HCT116 (cell line): ENCODE results near the gene TMEM256. TPM values are rescaled to one million over a fixed set of nuclear protein-coding genes. Genes with fewer than 3 reads are reported as not detected.

Experiments used
- ATAC-seq: fragments of 200-7000 bp; cut with Tn5 transposase; 2 replicates; pipeline ENCODE4 v1.9.1; 2020; ENCODE audit warnings: mild to moderate bottlenecking, moderate library complexity
- BruUV-seq: library from RNA; stranded (reverse); fragments of 400-500 nt; replicated peaks from 2 replicates; lab custom pipeline; 2021; lab: Mats Ljungman, UMichigan
- CTCF ChIA-PET: fragments of 300-600 bp; sonication (Branson Sonifier 250); formaldehyde crosslinking; loops from one replicate; lab custom pipeline; 2021; ENCODE audit warnings: antibody characterized with exemption; lab: Charles Lee
- POLR2A ChIA-PET: fragments of 300-600, 350-600 bp; sonication (Branson Sonifier 250); formaldehyde crosslinking; loops from one replicate; lab custom pipeline; 2021; ENCODE audit warnings: antibody characterized with exemption; lab: Charles Lee
- RAD21 ChIA-PET, 2 experiments: fragments of 300-600 bp; sonication (Branson Sonifier 250); formaldehyde crosslinking; loops; one replicate each; lab custom pipeline; 2023; ENCODE audit warnings: low total read pairs in 2 of 2; ENCODE audit not compliant: uncharacterized antibody in 2 of 2, unreplicated experiment in 2 of 2, low non-redundant PET in 1 of 2; lab: Charles Lee
- DNase-seq: peaks from one replicate; pipeline ENCODE4 v3.0.0-alpha.2; 2010; ENCODE audit warnings: low read depth, low spot score
- H2AFZ ChIP-seq: fragments of 200-600 bp; shearing (Covaris generic), sonication (generic); 2 replicates; pipeline ENCODE4 v1.6.1; 2017; ENCODE audit warnings: low read depth, mixed run types, mixed read lengths, antibody characterized with exemption, low read length; ENCODE audit not compliant: poor library complexity, severe bottlenecking
- H3K27ac ChIP-seq: 2 replicates; pipeline ENCODE4 v1.5.1; 2012; ENCODE audit warnings: low read depth, low read length
- H3K27me3 ChIP-seq: fragments of 200-600 bp; sonication (generic); 2 replicates; pipeline ENCODE4 v1.6.1; 2016; ENCODE audit warnings: mixed run types, low read length, mixed read lengths; ENCODE audit not compliant: insufficient read depth
- H3K36me3 ChIP-seq, 2 experiments: fragments of 200-500 bp in 1 of 2; fragments of 200-600 bp in 1 of 2; sonication (Bioruptor generic) in 1 of 2; sonication (generic) in 1 of 2; 2 replicates each; pipeline versions ENCODE4 v1.5.1 to v1.6.1; 2014 to 2016; ENCODE audit warnings: low read length in 2 of 2, inconsistent platforms in 1 of 2, mixed read lengths in 1 of 2, mixed run types in 1 of 2; ENCODE audit not compliant: insufficient read depth in 2 of 2, control insufficient read depth in 1 of 2
- H3K4me1 ChIP-seq, 2 experiments: fragments of 200-600 bp in 1 of 2; sonication (generic) in 1 of 2; 2 replicates each; pipeline versions ENCODE4 v1.5.1 to v1.6.1; 2012 to 2017; ENCODE audit warnings: low read length in 2 of 2, inconsistent platforms in 1 of 2, mild to moderate bottlenecking in 1 of 2, mixed read lengths in 1 of 2, mixed run types in 1 of 2, moderate library complexity in 1 of 2; ENCODE audit not compliant: insufficient read depth in 2 of 2, control insufficient read depth in 1 of 2
- H3K4me2 ChIP-seq: fragments of 200-600 bp; sonication (generic); 2 replicates; pipeline ENCODE4 v1.6.1; 2017; ENCODE audit warnings: mixed run types, low read length, mixed read lengths
- H3K4me3 ChIP-seq, 2 experiments: fragments of 200-600 bp in 1 of 2; sonication (generic) in 1 of 2; replicated peaks in 1 of 2; 2 replicates each; pipeline ENCODE4 v1.5.1; 2011 to 2016; ENCODE audit warnings: low read length in 2 of 2, control low read depth in 1 of 2, low read depth in 1 of 2, mild to moderate bottlenecking in 1 of 2, mixed read lengths in 1 of 2, mixed run types in 1 of 2
- H3K79me2 ChIP-seq: fragments of 200-600 bp; sonication (generic); 2 replicates; pipeline ENCODE4 v1.6.1; 2017; ENCODE audit warnings: mild to moderate bottlenecking, mixed run types, low read length, moderate library complexity, mixed read lengths; ENCODE audit not compliant: insufficient read depth
- H3K9ac ChIP-seq: fragments of 200-600 bp; sonication (generic); 2 replicates; pipeline ENCODE4 v1.6.1; 2016; ENCODE audit warnings: low read length, mixed read lengths
- H3K9me2 ChIP-seq: fragments of 200-600 bp; sonication (generic), shearing (Covaris generic); 2 replicates; pipeline ENCODE4 v1.6.1; 2017; ENCODE audit warnings: mixed run types, mild to moderate bottlenecking, moderate library complexity; ENCODE audit not compliant: insufficient read depth
- H3K9me3 ChIP-seq, 2 experiments: fragments of 200-500 bp in 1 of 2; fragments of 200-600 bp in 1 of 2; sonication (Bioruptor generic) in 1 of 2; sonication (generic) in 1 of 2; 2 replicates each; pipeline ENCODE4 v1.6.1; 2014 to 2017; ENCODE audit warnings: low read length in 2 of 2, mixed read lengths in 2 of 2, inconsistent platforms in 1 of 2, low read depth in 1 of 2, mild to moderate bottlenecking in 1 of 2, mixed run types in 1 of 2, moderate library complexity in 1 of 2; ENCODE audit not compliant: control insufficient read depth in 1 of 2, insufficient read depth in 1 of 2
- H4K20me1 ChIP-seq: fragments of 200-600 bp; sonication (generic), shearing (Covaris generic); 2 replicates; pipeline ENCODE4 v1.6.1; 2017; ENCODE audit warnings: mixed run types, mild to moderate bottlenecking, moderate library complexity; ENCODE audit not compliant: insufficient read depth
- CBX3 ChIP-seq: IDR thresholded peaks from 2 replicates; pipeline ENCODE4 v1.6.1; 2012; ENCODE audit warnings: low read depth
- EZH2 ChIP-seq: fragments of 200-600 bp; sonication (generic); IDR thresholded peaks from 2 replicates; pipeline ENCODE4 v1.6.1; 2017; ENCODE audit warnings: antibody characterized with exemption, mixed run types
- EZH2phosphoT487 ChIP-seq: fragments of 200-600 bp; IDR thresholded peaks from 2 replicates; pipeline ENCODE4 v1.6.1; 2018; ENCODE audit warnings: antibody characterized with exemption, borderline replicate concordance
- FOSL1 ChIP-seq: IDR thresholded peaks from 2 replicates; pipeline ENCODE4 v1.6.1; 2012; ENCODE audit warnings: low read depth
- JUND ChIP-seq: IDR thresholded peaks from 2 replicates; pipeline ENCODE4 v1.6.1; 2012
- POLR2A ChIP-seq: IDR thresholded peaks from 2 replicates; pipeline ENCODE4 v1.7.0; 2011; ENCODE audit warnings: borderline replicate concordance; ENCODE audit not compliant: insufficient read depth, insufficient read length; ENCODE audit errors: extremely low read depth
- POLR2AphosphoS5 ChIP-seq: IDR thresholded peaks from 2 replicates; pipeline ENCODE4 v1.6.1; 2011; ENCODE audit warnings: mild to moderate bottlenecking, low read depth, low read length, moderate library complexity
- TCF7L2 ChIP-seq: IDR thresholded peaks from 2 replicates; pipeline ENCODE4 v1.7.0; 2011; ENCODE audit warnings: borderline replicate concordance, inconsistent platforms; ENCODE audit not compliant: insufficient read depth, insufficient read length; ENCODE audit errors: extremely low read depth
- YY1 ChIP-seq: IDR thresholded peaks from 2 replicates; pipeline ENCODE4 v1.6.1; 2011; ENCODE audit warnings: low read length, low read depth, moderate library complexity, mild to moderate bottlenecking; ENCODE audit not compliant: insufficient replicate concordance; ENCODE audit errors: extremely low read depth
- ZFX ChIP-seq: fragments of 450-650 bp; IDR thresholded peaks from 2 replicates; pipeline ENCODE4 v1.6.1; 2017
- intact Hi-C: fragments of 100-400 bp; cut with micrococcal nuclease; formaldehyde crosslinking; loops from 2 replicates; pipeline ENCODE4 v1.10.0; 2022
- total RNA-seq: library from RNA; stranded (reverse); gene quantifications from one replicate; pipeline ENCODE4 v1.2.1, GENCODE V29; 2021; ENCODE audit not compliant: unreplicated experiment
- TF ChIP-seq, protein P1 (sequence below), 3 experiments: fragments of 200-600 bp in 1 of 3; sonication (generic) in 1 of 3; IDR thresholded peaks in 2 of 3; conservative IDR thresholded peaks in 1 of 3; 2 replicates each; pipeline ENCODE4 v1.5.1; 2012 to 2017; ENCODE audit warnings: low read depth in 2 of 3, low read length in 2 of 3, antibody characterized with exemption in 1 of 3, borderline replicate concordance in 1 of 3, control low read depth in 1 of 3, mild to moderate bottlenecking in 1 of 3, mixed read lengths in 1 of 3, mixed run types in 1 of 3, moderate library complexity in 1 of 3; ENCODE audit not compliant: insufficient read depth in 1 of 3
- TF ChIP-seq, protein P2 (sequence below): IDR thresholded peaks from 2 replicates; pipeline ENCODE4 v1.6.1; 2011; ENCODE audit warnings: mild to moderate bottlenecking, low read length, moderate library complexity; ENCODE audit not compliant: insufficient replicate concordance; ENCODE audit errors: extremely low read depth

TMEM256 gene
- total RNA-seq, 1 experiment from 2014 or later: 110 TPM

DNA sequence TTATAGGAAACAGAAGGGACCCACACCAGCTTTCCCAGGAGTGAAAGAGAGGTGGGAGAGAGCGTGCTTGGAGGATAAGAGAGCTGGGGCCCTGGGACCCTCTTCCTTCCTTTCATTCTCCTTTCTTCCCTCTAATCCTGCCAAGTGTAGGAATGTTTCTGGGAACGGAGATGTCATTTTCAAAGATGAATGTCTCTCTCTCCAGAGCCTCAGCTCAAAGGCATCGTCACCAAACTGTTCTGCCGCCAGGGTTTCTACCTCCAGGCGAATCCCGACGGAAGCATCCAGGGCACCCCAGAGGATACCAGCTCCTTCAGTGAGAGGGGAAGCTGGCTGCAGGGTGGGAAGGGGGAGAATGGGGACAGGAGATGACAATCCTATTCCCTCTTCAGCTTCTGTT, 37.4 kb upstream of the TMEM256 start:
- no peak overlapping the region for H3K9ac ChIP-seq
- POLR2A ChIA-PET: interaction anchor here (0.6 kb wide), 1 partner anchor 286 kb away, joined by 3 read pairs; no protein-coding TSS in a partner anchor
- RAD21 ChIA-PET: no interaction called here
- no peaks in the 10 kb centered on the region for H3K36me3 ChIP-seq
- H3K4me2 ChIP-seq: no peak overlapping the region
- ATAC-seq (no peak), DNase-seq (no peak)
- no peak overlapping the region for H3K4me3 ChIP-seq
- BruUV-seq: no TSS peak
- H4K20me1 ChIP-seq: no peaks in the 10 kb centered on the region
- H3K4me1 ChIP-seq: peaks cover 29 to 42% of the 10 kb centered on the region in 2 experiments
- no peak overlapping the region for H2AFZ ChIP-seq
- H3K27ac ChIP-seq: no peak overlapping the region
- TF ChIP-seq YY1: no peak
- no peak for TF ChIP-seq JUND
- TF ChIP-seq EZH2phosphoT487: no peak
- TF ChIP-seq TCF7L2: no peak
- TF ChIP-seq EZH2: no peak
- no peak for TF ChIP-seq ZFX
- no peak for TF ChIP-seq POLR2A
- CTCF ChIA-PET: interaction anchor here (1.3 kb wide), 1 partner anchor 119 kb away, joined by 3 read pairs; no protein-coding TSS in a partner anchor
- H3K79me2 ChIP-seq: no peaks in the 10 kb centered on the region
- H3K27me3 ChIP-seq: no peaks in the 10 kb centered on the region
- intact Hi-C loops: no loop called here
- no peaks in the 10 kb centered on the region for H3K9me3 ChIP-seq
- no peaks in the 10 kb centered on the region for H3K9me2 ChIP-seq

DNA sequence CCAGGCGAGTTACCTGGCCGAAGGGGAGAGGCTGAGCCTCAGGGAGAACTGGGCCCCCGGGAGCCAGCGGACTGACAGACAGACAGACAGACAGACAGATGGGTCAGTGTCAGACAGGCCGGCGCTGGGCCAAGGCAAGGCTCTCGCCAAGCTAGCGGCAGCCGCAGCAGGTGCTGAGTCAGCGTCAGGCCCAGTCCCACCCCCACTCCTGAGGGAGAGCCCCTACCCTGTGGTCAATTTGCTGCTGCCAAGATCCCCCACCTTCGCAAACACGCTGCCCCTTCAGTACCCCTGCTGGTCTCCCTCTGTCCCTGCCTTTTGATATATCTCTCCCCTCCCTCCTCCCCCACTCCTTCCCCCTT, 36.9 kb upstream of the TMEM256 start:
- no peak overlapping the region for H3K4me2 ChIP-seq
- peaks cover 27 to 43% of the 10 kb centered on the region in 2 experiments for H3K4me1 ChIP-seq
- H3K27ac ChIP-seq: no peak overlapping the region
- H3K9me2 ChIP-seq: no peaks in the 10 kb centered on the region
- intact Hi-C loops: no loop called here
- H4K20me1 ChIP-seq: no peaks in the 10 kb centered on the region
- H3K79me2 ChIP-seq: no peaks in the 10 kb centered on the region
- H2AFZ ChIP-seq: no peak overlapping the region
- CTCF ChIA-PET: no interaction called here
- no peak for DNase-seq
- H3K9me3 ChIP-seq: no peaks in the 10 kb centered on the region
- H3K36me3 ChIP-seq: no peaks in the 10 kb centered on the region
- POLR2A ChIA-PET: interaction anchor here (0.6 kb wide), 1 partner anchor 286 kb away, joined by 3 read pairs; no protein-coding TSS in a partner anchor
- H3K27me3 ChIP-seq: no peaks in the 10 kb centered on the region
- no peak overlapping the region for H3K9ac ChIP-seq
- BruUV-seq: no TSS peak
- H3K4me3 ChIP-seq: no peak overlapping the region
- no peak for ATAC-seq
- RAD21 ChIA-PET: no interaction called here
- TF ChIP-seq POLR2A: no peak
- no peak for TF ChIP-seq CBX3
- TF ChIP-seq, protein P1, sequence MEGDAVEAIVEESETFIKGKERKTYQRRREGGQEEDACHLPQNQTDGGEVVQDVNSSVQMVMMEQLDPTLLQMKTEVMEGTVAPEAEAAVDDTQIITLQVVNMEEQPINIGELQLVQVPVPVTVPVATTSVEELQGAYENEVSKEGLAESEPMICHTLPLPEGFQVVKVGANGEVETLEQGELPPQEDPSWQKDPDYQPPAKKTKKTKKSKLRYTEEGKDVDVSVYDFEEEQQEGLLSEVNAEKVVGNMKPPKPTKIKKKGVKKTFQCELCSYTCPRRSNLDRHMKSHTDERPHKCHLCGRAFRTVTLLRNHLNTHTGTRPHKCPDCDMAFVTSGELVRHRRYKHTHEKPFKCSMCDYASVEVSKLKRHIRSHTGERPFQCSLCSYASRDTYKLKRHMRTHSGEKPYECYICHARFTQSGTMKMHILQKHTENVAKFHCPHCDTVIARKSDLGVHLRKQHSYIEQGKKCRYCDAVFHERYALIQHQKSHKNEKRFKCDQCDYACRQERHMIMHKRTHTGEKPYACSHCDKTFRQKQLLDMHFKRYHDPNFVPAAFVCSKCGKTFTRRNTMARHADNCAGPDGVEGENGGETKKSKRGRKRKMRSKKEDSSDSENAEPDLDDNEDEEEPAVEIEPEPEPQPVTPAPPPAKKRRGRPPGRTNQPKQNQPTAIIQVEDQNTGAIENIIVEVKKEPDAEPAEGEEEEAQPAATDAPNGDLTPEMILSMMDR (IDR thresholded peaks at IDR 0.05 in 2 of 3, conservative IDR thresholded peaks at IDR 0.05 in 1 of 3; ENCODE audit: borderline replicate concordance in 1 of 3, insufficient read depth in 1 of 3, low read depth in 2 of 3, low read length in 2 of 3): no peak
- TF ChIP-seq EZH2phosphoT487: no peak
- no peak for TF ChIP-seq ZFX
- TF ChIP-seq, protein P2, sequence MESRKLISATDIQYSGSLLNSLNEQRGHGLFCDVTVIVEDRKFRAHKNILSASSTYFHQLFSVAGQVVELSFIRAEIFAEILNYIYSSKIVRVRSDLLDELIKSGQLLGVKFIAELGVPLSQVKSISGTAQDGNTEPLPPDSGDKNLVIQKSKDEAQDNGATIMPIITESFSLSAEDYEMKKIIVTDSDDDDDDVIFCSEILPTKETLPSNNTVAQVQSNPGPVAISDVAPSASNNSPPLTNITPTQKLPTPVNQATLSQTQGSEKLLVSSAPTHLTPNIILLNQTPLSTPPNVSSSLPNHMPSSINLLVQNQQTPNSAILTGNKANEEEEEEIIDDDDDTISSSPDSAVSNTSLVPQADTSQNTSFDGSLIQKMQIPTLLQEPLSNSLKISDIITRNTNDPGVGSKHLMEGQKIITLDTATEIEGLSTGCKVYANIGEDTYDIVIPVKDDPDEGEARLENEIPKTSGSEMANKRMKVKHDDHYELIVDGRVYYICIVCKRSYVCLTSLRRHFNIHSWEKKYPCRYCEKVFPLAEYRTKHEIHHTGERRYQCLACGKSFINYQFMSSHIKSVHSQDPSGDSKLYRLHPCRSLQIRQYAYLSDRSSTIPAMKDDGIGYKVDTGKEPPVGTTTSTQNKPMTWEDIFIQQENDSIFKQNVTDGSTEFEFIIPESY: no peak
- TF ChIP-seq POLR2AphosphoS5: no peak
- no peak for TF ChIP-seq FOSL1
- TF ChIP-seq EZH2: no peak
